GM10248 (cell line): ENCODE data around the gene PRRC2B.
A peak's percentile ranks its signal among the peaks of the same experiment; 100 is the strongest.

ENCODE experiments used
- CTCF ChIA-PET: fragments of 300-600 bp; sonication (Branson Sonifier 250); formaldehyde crosslinking; extraction: SDS; loops from one replicate; lab custom pipeline; 2021; ENCODE audit warnings: antibody characterized with exemption; lab: Yijun Ruan, JAX
- POLR2A ChIA-PET: fragments of 350-650 bp; sonication (Branson Sonifier 250); formaldehyde crosslinking; extraction: SDS; loops from one replicate; lab custom pipeline; 2020; ENCODE audit warnings: antibody characterized with exemption; lab: Yijun Ruan, JAX
- DNase-seq: peaks from one replicate; pipeline ENCODE4 v3.0.0; 2012; ENCODE audit errors: extremely low spot score
- CTCF ChIP-seq: IDR thresholded peaks from 2 replicates; pipeline ENCODE4 v1.5.1; 2012; ENCODE audit warnings: mild to moderate bottlenecking, low read depth; ENCODE audit errors: extremely low read depth, missing control alignments, control extremely low read depth

The PRRC2B gene

GRCh38 chr9:131530546-131530919 lies 136.6 kb downstream of the PRRC2B start:
- ChIA-PET CTCF (no interaction called here), POLR2A (no interaction called here)
- TF ChIP-seq CTCF: peak; percentile 5
- DNase-seq: peak; percentile 50

- POLR2A ChIA-PET: no interaction called here
Observed at GRCh38 chr9:131530920-131531832, 137.3 kb downstream of the PRRC2B start, which contains the start of gene UCK1. Gene UCK1, minus strand, starts transcription at chr9:131531263. Its CDS starts 89 bp downstream, at chr9:131531174.

GRCh38 chr9:131534721-131535237 lies 140.9 kb downstream of the PRRC2B start:
- CTCF ChIA-PET: no interaction called here
- no peak for DNase-seq
- no peak for TF ChIP-seq CTCF
- POLR2A ChIA-PET: no interaction called here

More at GRCh38 chr9:131530920-131531832, 137.3 kb downstream of the PRRC2B start, which contains the start of gene UCK1:
- DNase-seq: peak; percentile 99
- no peak for TF ChIP-seq CTCF
- CTCF ChIA-PET: no interaction called here

- no peak for TF ChIP-seq CTCF
- no peak for DNase-seq
- CTCF ChIA-PET: no interaction called here
- POLR2A ChIA-PET: no interaction called here
Observed at GRCh38 chr9:131537946-131538345, 144.1 kb downstream of the PRRC2B start.

- no peak for TF ChIP-seq CTCF
- no peak for DNase-seq
- POLR2A ChIA-PET: no interaction called here
- CTCF ChIA-PET: no interaction called here
Observed at GRCh38 chr9:131539223-131539923, 145.5 kb downstream of the PRRC2B start.

- ChIA-PET CTCF (interaction anchor here (1.1 kb wide), 1 partner anchor 196 kb away, joined by 3 read pairs; no protein-coding TSS in a partner anchor), POLR2A (no interaction called here)
- TF ChIP-seq CTCF: no peak
- no peak for DNase-seq
Observed at GRCh38 chr9:131543141-131543540, 149.3 kb downstream of the PRRC2B start.
